B cell (primary cell): Measurements from ENCODE around the gene NCSTN. TPM values are rescaled to one million over a fixed set of nuclear protein-coding genes. Genes with fewer than 3 reads are reported as not detected.

ENCODE experiments used
- ATAC-seq: fragments of 200-7000 bp; cut with Tn5 transposase; one replicate; pipeline ENCODE4 v1.10.0; 2021; ENCODE audit warnings: low read depth, mild to moderate bottlenecking, moderate number of reproducible peaks, moderate library complexity
- CTCF ChIA-PET: fragments of 350-600 bp; sonication (Branson Sonifier 250); formaldehyde crosslinking; loops from one replicate; lab custom pipeline; 2021; ENCODE audit warnings: antibody characterized with exemption, inconsistent platforms; lab: Charles Lee
- POLR2A ChIA-PET: fragments of 350-600 bp; sonication (Branson Sonifier 250); formaldehyde crosslinking; loops from one replicate; lab custom pipeline; 2021; ENCODE audit warnings: antibody characterized with exemption; lab: Charles Lee
- DNase-seq: peaks from one replicate; pipeline ENCODE4 v3.0.0; 2013
- H2AFZ ChIP-seq: 2 replicates; pipeline ENCODE4 v1.6.1; 2012; ENCODE audit warnings: mild to moderate bottlenecking, low read depth, low read length; ENCODE audit not compliant: insufficient read depth, poor library complexity, severe bottlenecking
- H3K27ac ChIP-seq, 2 donors: 1 replicate in 1 of 2; 2 replicates in 1 of 2; pipeline ENCODE4 v1.5.1; 2012 to 2013; ENCODE audit warnings: low read length in 2 of 2, mild to moderate bottlenecking in 2 of 2, moderate library complexity in 1 of 2
- H3K27me3 ChIP-seq, 4 experiments: fragments of 200-600 bp in 1 of 4; sonication (generic) in 1 of 4; replicated peaks in 1 of 4; 1 replicate in 2 of 4; 2 replicates in 2 of 4; pipeline versions ENCODE4 v1.6.1 to v1.7.0; 2013 to 2016; ENCODE audit warnings: low read length in 3 of 4, mild to moderate bottlenecking in 2 of 4, mixed read lengths in 1 of 4, moderate library complexity in 1 of 4; ENCODE audit not compliant: insufficient read depth in 4 of 4, control insufficient read depth in 3 of 4; ENCODE audit errors: control extremely low read depth in 1 of 4
- H3K36me3 ChIP-seq, 2 experiments: replicated peaks in 1 of 2; 1 replicate in 1 of 2; 2 replicates in 1 of 2; pipeline versions ENCODE4 v1.6.1 to v1.7.1; 2013; ENCODE audit warnings: low read length in 1 of 2; ENCODE audit not compliant: insufficient read depth in 2 of 2, control insufficient read depth in 1 of 2; ENCODE audit errors: control extremely low read depth in 1 of 2, extremely low read depth in 1 of 2
- H3K4me1 ChIP-seq, 2 donors: fragments of 200-600 bp in 1 of 2; sonication (generic) in 1 of 2; 1 replicate in 1 of 2; 2 replicates in 1 of 2; pipeline versions ENCODE4 v1.5.1 to v1.6.1; 2013 to 2017; ENCODE audit warnings: low read length in 2 of 2; ENCODE audit not compliant: control insufficient read depth in 2 of 2, insufficient read depth in 2 of 2
- H3K4me2 ChIP-seq: replicated peaks from 2 replicates; pipeline ENCODE3; 2012; ENCODE audit warnings: mild to moderate bottlenecking, low read depth, low read length; ENCODE audit not compliant: poor library complexity, severe bottlenecking
- H3K4me3 ChIP-seq, 5 experiments: fragments of 200-600 bp in 1 of 5; sonication (generic) in 1 of 5; 1 replicate in 3 of 5; 2 replicates in 2 of 5; pipeline versions ENCODE4 v1.5.1 to v1.7.0; 2011 to 2016; ENCODE audit warnings: low read length in 4 of 5, mild to moderate bottlenecking in 4 of 5, low read depth in 2 of 5, control low read depth in 1 of 5, moderate library complexity in 1 of 5; ENCODE audit not compliant: insufficient read depth in 1 of 5; ENCODE audit errors: control extremely low read depth in 1 of 5, extremely low read depth in 1 of 5
- H3K79me2 ChIP-seq: fragments of 200-600 bp; sonication (generic); one replicate; pipeline ENCODE4 v1.6.0; 2016; ENCODE audit warnings: low read length; ENCODE audit not compliant: control insufficient read depth, insufficient read depth
- H3K9ac ChIP-seq: fragments of 200-600 bp; sonication (generic); 2 replicates; pipeline ENCODE4 v1.6.1; 2017; ENCODE audit warnings: mild to moderate bottlenecking, low read length, moderate library complexity
- H3K9me3 ChIP-seq, 3 donors: one replicate each; pipeline versions ENCODE4 v1.6.1 to v1.7.1; 2013; ENCODE audit warnings: low read length in 2 of 3; ENCODE audit not compliant: control insufficient read depth in 2 of 3, insufficient read depth in 1 of 3; ENCODE audit errors: control extremely low read depth in 1 of 3
- H4K20me1 ChIP-seq: 2 replicates; pipeline ENCODE4 v1.6.0; 2012; ENCODE audit warnings: mild to moderate bottlenecking, low read length; ENCODE audit not compliant: insufficient read depth, control insufficient read depth, poor library complexity, severe bottlenecking
- H3K27ac Mint-ChIP-seq: one replicate; pipeline ENCODE4 v1.8.0; 2021; ENCODE audit warnings: mixed read lengths
- H3K27me3 Mint-ChIP-seq: one replicate; pipeline ENCODE4 v1.8.0; 2021; ENCODE audit warnings: mixed read lengths
- H3K4me1 Mint-ChIP-seq: one replicate; pipeline ENCODE4 v1.8.0; 2021; ENCODE audit warnings: mixed read lengths
- H3K4me3 Mint-ChIP-seq: one replicate; pipeline ENCODE4 v1.8.0; 2021; ENCODE audit warnings: mixed read lengths
- H3K9me3 Mint-ChIP-seq: one replicate; pipeline ENCODE4 v1.8.0; 2022; ENCODE audit warnings: mixed read lengths; ENCODE audit not compliant: insufficient read depth
- CTCF ChIP-seq: fragments of 200-600 bp; IDR thresholded peaks from one replicate; pipeline ENCODE4 v1.8.0; 2022; ENCODE audit warnings: antibody characterized with exemption, mild to moderate bottlenecking
- EZH2 ChIP-seq: IDR thresholded peaks from 2 replicates; pipeline ENCODE4 v1.6.1; 2012; ENCODE audit warnings: borderline replicate concordance, low read depth, mild to moderate bottlenecking, moderate library complexity, low read length; ENCODE audit not compliant: insufficient read depth, poor library complexity, severe bottlenecking
- intact Hi-C: fragments of 100-400 bp; cut with micrococcal nuclease; formaldehyde crosslinking; loops from one replicate; pipeline ENCODE4 v1.10.0; 2022
- polyA plus RNA-seq: library from polyadenylated mRNA; depleted of rRNA; stranded (reverse); fragments of >200 nt; gene quantifications from 2 replicates; pipeline ENCODE4 v1.2.3, GENCODE V29; 2012
- total RNA-seq, 2 donors: library from RNA; stranded (reverse); fragments of 120-200 nt in 1 of 2; gene quantifications; 1 replicate in 1 of 2; 2 replicates in 1 of 2; pipeline versions ENCODE4 v1.2.3 to v1.2.4, GENCODE V29; 2013 to 2022

NCSTN gene
- total and polyA plus RNA-seq, 2 donors (not counting 1 experiment from before 2014, with no cell fraction given) = 95.1 to 110 TPM

GRCh38 chr1:160330119-160330518 is 13.1 kb upstream of the NCSTN start:
- intact Hi-C loops = no loop called here
- Histone ChIP-seq H3K36me3 (peaks cover 6 to 94% of the 10 kb centered on the region in 2 experiments), H3K4me2 (no peak overlapping the region), H3K9ac (no peak overlapping the region), H3K9me3 (no peaks in the 10 kb centered on the region), H3K79me2 (no peaks in the 10 kb centered on the region), H4K20me1 (no peaks in the 10 kb centered on the region), H3K4me1 (no peaks in the 10 kb centered on the region), H3K4me3 (no peak overlapping the region), H3K27me3 (no peaks in the 10 kb centered on the region), H2AFZ (no peak overlapping the region), H3K27ac (no peak overlapping the region)
- no peak for TF ChIP-seq EZH2
- TF ChIP-seq CTCF = no peak
- POLR2A ChIA-PET = no interaction called here
- Mint-ChIP-seq H3K9me3 (no peaks in the 10 kb centered on the region), H3K4me3 (no peak overlapping the region), H3K27ac (no peak overlapping the region), H3K27me3 (no peaks in the 10 kb centered on the region), H3K4me1 (no peaks in the 10 kb centered on the region)
- DNase-seq = no peak
- no peak for ATAC-seq
- CTCF ChIA-PET = interaction anchor here (1.2 to 3.3 kb wide), 2 partner anchors 38 to 277 kb away, joined by 3 to 15 read pairs; no protein-coding TSS in a partner anchor

DNA sequence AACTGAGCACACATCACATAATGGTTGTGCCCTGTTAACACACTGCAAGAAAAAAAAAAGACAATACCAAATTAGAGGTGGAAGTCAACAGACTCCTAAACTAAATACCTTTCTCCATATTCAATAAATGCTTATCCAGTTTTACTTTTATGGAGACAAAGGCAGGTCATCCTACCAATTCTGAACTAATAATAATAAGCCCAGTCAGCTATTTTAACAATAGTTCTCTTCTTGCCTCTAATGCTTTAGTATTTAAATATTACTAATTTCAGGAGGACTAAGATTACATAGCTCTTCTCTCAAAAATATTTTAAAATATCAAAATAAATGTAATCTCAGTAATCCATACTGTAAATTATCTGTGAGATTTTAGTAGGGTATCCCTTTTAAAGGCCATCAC is 10.7 kb upstream of the NCSTN start:
- ATAC-seq = no peak
- Histone ChIP-seq H3K79me2 (no peaks in the 10 kb centered on the region), H2AFZ (no peak overlapping the region), H3K9ac (no peak overlapping the region), H3K27ac (no peak overlapping the region), H3K9me3 (no peaks in the 10 kb centered on the region), H3K27me3 (no peaks in the 10 kb centered on the region), H3K4me1 (no peaks in the 10 kb centered on the region), H4K20me1 (no peaks in the 10 kb centered on the region), H3K4me2 (no peak overlapping the region), H3K36me3 (peaks cover 8 to 87% of the 10 kb centered on the region in 2 experiments), H3K4me3 (no peak overlapping the region)
- Mint-ChIP-seq H3K9me3 (no peaks in the 10 kb centered on the region), H3K27me3 (no peaks in the 10 kb centered on the region), H3K27ac (no peak overlapping the region), H3K4me1 (no peaks in the 10 kb centered on the region), H3K4me3 (no peak overlapping the region)
- intact Hi-C loops = no loop called here
- ChIA-PET POLR2A (interaction anchor here (0.6 kb wide), 1 partner anchor 17 kb away, joined by 3 read pairs; no protein-coding TSS in a partner anchor), CTCF (interaction anchor here (0.7 to 3.5 kb wide), 4 partner anchors 9 to 275 kb away, joined by 3 to 18 read pairs (median 6); no protein-coding TSS in a partner anchor)
- TF ChIP-seq EZH2 = no peak
- TF ChIP-seq CTCF = no peak
- DNase-seq = no peak
